AG09309 (cell line): ENCODE results near the gene NRP1.
A peak's percentile ranks its signal among the peaks of the same experiment; 100 is the strongest.

Experiments
- DNase-seq: peaks from one replicate; pipeline ENCODE4 v3.0.0-alpha.2; 2010; ENCODE audit warnings: low read depth
- H3K4me3 ChIP-seq: 2 replicates; pipeline ENCODE4 v1.5.1; 2011; ENCODE audit warnings: mild to moderate bottlenecking, low read depth, low read length, moderate library complexity; ENCODE audit not compliant: control insufficient read depth
- CTCF ChIP-seq: IDR thresholded peaks from 2 replicates; pipeline ENCODE4 v1.5.1; 2011; ENCODE audit warnings: mild to moderate bottlenecking, low read depth, low read length, inconsistent platforms; ENCODE audit not compliant: insufficient read depth, control insufficient read depth; ENCODE audit errors: missing control alignments

The NRP1 gene

GRCh38 chr10:33196377-33196706 lies 138.1 kb downstream of the NRP1 start:
- no peak for TF ChIP-seq CTCF
- no peak overlapping the region for H3K4me3 ChIP-seq
- no peak for DNase-seq

- no peak for DNase-seq
- no peak for TF ChIP-seq CTCF
- no peak overlapping the region for H3K4me3 ChIP-seq
Observed at GRCh38 chr10:33195608-33196376, 138.7 kb downstream of the NRP1 start.

- DNase-seq = no peak
- H3K4me3 ChIP-seq = no peak overlapping the region
- no peak for TF ChIP-seq CTCF
Observed at GRCh38 chr10:33193701-33194521, 140.6 kb downstream of the NRP1 start.

GRCh38 chr10:33193057-33193700 lies 141.3 kb downstream of the NRP1 start:
- DNase-seq = peak; percentile 80

GRCh38 chr10:33192190-33192589 lies 142.3 kb downstream of the NRP1 start:
- no peak for TF ChIP-seq CTCF
- DNase-seq = no peak
- no peak overlapping the region for H3K4me3 ChIP-seq

More at GRCh38 chr10:33193057-33193700, 141.3 kb downstream of the NRP1 start:
- TF ChIP-seq CTCF = peak; percentile 83
- no peak overlapping the region for H3K4me3 ChIP-seq

GRCh38 chr10:33190406-33190805 lies 144.1 kb downstream of the NRP1 start:
- H3K4me3 ChIP-seq = no peak overlapping the region
- no peak for DNase-seq
- no peak for TF ChIP-seq CTCF
